HepG2 (cell line): ENCODE data around the gene SERTAD1. TPM values are rescaled to one million over a fixed set of nuclear protein-coding genes. Genes with fewer than 3 reads are reported as not detected.

Source experiments
- EZH2 ChIP-seq: conservative IDR thresholded peaks from 2 replicates; pipeline ENCODE4 v1.6.1; 2012; ENCODE audit warnings: mild to moderate bottlenecking, low read depth, low read length, moderate library complexity
- FOSL1 ChIP-seq: sonication (generic); formaldehyde crosslinking; IDR thresholded peaks from 2 replicates; pipeline ENCODE4 v1.9.0; 2021; ENCODE audit warnings: missing genetic modification reagents, borderline replicate concordance
- FOXA3 ChIP-seq: IDR thresholded peaks from 2 replicates; pipeline ENCODE4 v1.6.1; 2016; ENCODE audit warnings: missing genetic modification reagents, missing compliant biosample characterization
- HIVEP1 ChIP-seq: sonication (generic); formaldehyde crosslinking; IDR thresholded peaks from 2 replicates; pipeline ENCODE4 v1.4.0; 2020; ENCODE audit warnings: mild to moderate bottlenecking, missing genetic modification reagents
- IRF9 ChIP-seq: sonication (generic); formaldehyde crosslinking; IDR thresholded peaks from 2 replicates; pipeline ENCODE4 v1.8.0; 2022; ENCODE audit warnings: missing genetic modification reagents, mild to moderate bottlenecking, borderline replicate concordance
- LBX2 ChIP-seq: sonication (generic); formaldehyde crosslinking; IDR thresholded peaks from 2 replicates; pipeline ENCODE4 v1.5.0; 2020; ENCODE audit warnings: missing genetic modification reagents, mild to moderate bottlenecking, borderline replicate concordance
- MXD1 ChIP-seq: sonication (generic); formaldehyde crosslinking; IDR thresholded peaks from 2 replicates; pipeline ENCODE4 v1.4.0; 2020; ENCODE audit warnings: mild to moderate bottlenecking, missing genetic modification reagents
- NRL ChIP-seq: sonication (generic); formaldehyde crosslinking; IDR thresholded peaks from 2 replicates; pipeline ENCODE4 v1.5.0; 2020; ENCODE audit warnings: missing genetic modification reagents, mild to moderate bottlenecking, moderate library complexity, borderline replicate concordance
- PITX1 ChIP-seq: sonication (generic); formaldehyde crosslinking; IDR thresholded peaks from 2 replicates; pipeline ENCODE4 v1.5.1; 2020; ENCODE audit warnings: mild to moderate bottlenecking, missing genetic modification reagents
- RFX5 ChIP-seq: IDR thresholded peaks from 2 replicates; pipeline ENCODE4 v1.6.1; 2011; ENCODE audit warnings: low read depth, low read length, improper control_type of control experiment
- RNF219 ChIP-seq: sonication (generic); formaldehyde crosslinking; IDR thresholded peaks from 2 replicates; pipeline ENCODE4 v1.5.0; 2020; ENCODE audit warnings: mild to moderate bottlenecking, missing genetic modification reagents
- SYNCRIP ChIP-seq: fragments of 200-400 bp; formaldehyde crosslinking; IDR thresholded peaks from 2 replicates; pipeline ENCODE4 v1.6.1; 2018; ENCODE audit warnings: mild to moderate bottlenecking, low read depth, low read length; ENCODE audit not compliant: insufficient read depth
- TAF1 ChIP-seq: sonication (generic); formaldehyde crosslinking; IDR thresholded peaks from 2 replicates; pipeline ENCODE4 v1.4.0; 2020; ENCODE audit warnings: missing genetic modification reagents
- TARDBP ChIP-seq: sonication (generic); formaldehyde crosslinking; IDR thresholded peaks from 2 replicates; pipeline ENCODE4 v1.8.0; 2022; ENCODE audit warnings: mild to moderate bottlenecking, missing genetic modification reagents
- ZFP36 ChIP-seq: fragments of 150-350 bp; IDR thresholded peaks from 2 replicates; pipeline ENCODE4 v1.6.1; 2018; ENCODE audit warnings: borderline replicate concordance, low read length, low read depth; ENCODE audit not compliant: partially characterized antibody
- ZNF17 ChIP-seq: sonication (generic); formaldehyde crosslinking; IDR thresholded peaks from 2 replicates; pipeline ENCODE4 v1.5.0; 2020; ENCODE audit warnings: mild to moderate bottlenecking, missing genetic modification reagents
- ZNF256 ChIP-seq: sonication (generic); formaldehyde crosslinking; conservative IDR thresholded peaks from 2 replicates; pipeline ENCODE4 v1.4.0; 2020; ENCODE audit warnings: missing genetic modification reagents
- ZNF263 ChIP-seq: sonication (generic); formaldehyde crosslinking; IDR thresholded peaks from 2 replicates; pipeline ENCODE4 v1.4.0; 2020; ENCODE audit warnings: missing genetic modification reagents
- ZNF280B ChIP-seq: sonication (generic); formaldehyde crosslinking; IDR thresholded peaks from 2 replicates; pipeline ENCODE4 v1.5.0; 2020; ENCODE audit warnings: missing genetic modification reagents, mild to moderate bottlenecking, borderline replicate concordance
- ZNF282 ChIP-seq: fragments of 450-650 bp; IDR thresholded peaks from 2 replicates; pipeline ENCODE4 v1.6.1; 2018; ENCODE audit not compliant: partially characterized antibody
- ZNF589 ChIP-seq: sonication (generic); formaldehyde crosslinking; conservative IDR thresholded peaks from 2 replicates; pipeline ENCODE4 v1.8.0; 2022; ENCODE audit warnings: mild to moderate bottlenecking, moderate library complexity, missing genetic modification reagents
- ZNF768 ChIP-seq: sonication (generic); formaldehyde crosslinking; IDR thresholded peaks from 2 replicates; pipeline ENCODE4 v1.4.0; 2020; ENCODE audit warnings: missing genetic modification reagents
- ZNF780A ChIP-seq: sonication (generic); formaldehyde crosslinking; IDR thresholded peaks from 2 replicates; pipeline ENCODE4 v1.8.0; 2022; ENCODE audit warnings: mild to moderate bottlenecking, missing genetic modification reagents, moderate library complexity
- ZNF782 ChIP-seq: sonication (generic); formaldehyde crosslinking; IDR thresholded peaks from 2 replicates; pipeline ENCODE4 v1.4.0; 2020; ENCODE audit warnings: missing genetic modification reagents, mild to moderate bottlenecking, borderline replicate concordance
- ZNF788 ChIP-seq: sonication (generic); formaldehyde crosslinking; IDR thresholded peaks from 2 replicates; pipeline ENCODE4 v1.5.0; 2020; ENCODE audit warnings: mild to moderate bottlenecking, missing genetic modification reagents, borderline replicate concordance
- polyA plus RNA-seq, 8 experiments: library from polyadenylated mRNA; depleted of rRNA in 3 of 8; stranded (reverse) in 7 of 8; unstranded in 1 of 8; fragments of >200 nt; fragmentation: Illumina TruSeq in 4 of 8; extraction: Trizol in 4 of 8; gene quantifications; 2 replicates each; pipeline versions ENCODE4 v1.2.1 to v1.2.3, GENCODE V29; 2011 to 2016; ENCODE audit warnings: low read depth in 4 of 8, missing spikeins in 1 of 8, mixed read lengths in 1 of 8; ENCODE audit not compliant: insufficient read depth in 1 of 8
- total RNA-seq, 5 experiments: library from RNA; depleted of rRNA; stranded (reverse); fragments of >200 nt; fragmentation: Illumina TruSeq; extraction: Trizol; gene quantifications; 2 replicates each; pipeline ENCODE4 v1.2.3, GENCODE V29; 2016; ENCODE audit warnings: low read depth in 1 of 5

Gene SERTAD1
- total and polyA plus RNA-seq, 2 of the 13 experiments (the other 11 are each of a cell fraction or from before 2014, with no cell fraction given), result 4.3 to 4.5 TPM

- no peak for TF ChIP-seq LBX2
- TF ChIP-seq ZNF256 (CRISPR knock-in tag), result no peak
- no peak for TF ChIP-seq SYNCRIP
- no peak for TF ChIP-seq FOXA3 (CRISPR knock-in tag)
- no peak for TF ChIP-seq IRF9 (CRISPR knock-in tag)
- no peak for TF ChIP-seq ZNF780A
- TF ChIP-seq PITX1, result no peak
- no peak for TF ChIP-seq ZFP36
- TF ChIP-seq ZNF782 (CRISPR knock-in tag), result no peak; the same call in 1 of the 2 replicates
- TF ChIP-seq TAF1 (CRISPR knock-in tag), result no peak
- TF ChIP-seq HIVEP1 (CRISPR knock-in tag), result 0 out of 2 replicates have a peak, but pooled peaks have one; percentile 34
- TF ChIP-seq ZNF280B (CRISPR knock-in tag), result no peak
- TF ChIP-seq ZNF17 (CRISPR knock-in tag), result no peak
- TF ChIP-seq EZH2, result peak; percentile 83; the same call in 1 of the 2 replicates
- no peak for TF ChIP-seq RFX5
- no peak for TF ChIP-seq NRL (CRISPR knock-in tag)
- no peak for TF ChIP-seq ZNF263
- TF ChIP-seq ZNF788 (CRISPR knock-in tag), result no peak
- no peak for TF ChIP-seq TARDBP (CRISPR knock-in tag)
- 0 out of 2 replicates have a peak, but pooled peaks have one; percentile 17 for TF ChIP-seq MXD1 (CRISPR knock-in tag)
- TF ChIP-seq ZNF768 (CRISPR knock-in tag), result no peak
- TF ChIP-seq ZNF282, result no peak
- TF ChIP-seq RNF219 (CRISPR knock-in tag), result no peak
- no peak for TF ChIP-seq FOSL1 (CRISPR knock-in tag)
- TF ChIP-seq ZNF589, result no peak
These were observed 40.6 kb upstream of the SERTAD1 start (continued) for GRCh38 chr19:40466219-40466984.
